Liver (tissue), 3 donors: Measurements from ENCODE around the gene GTF3C5.

Experiments used
- CTCF ChIP-seq: fragments of 150-350 bp; IDR thresholded peaks from 2 replicates; pipeline ENCODE4 v1.5.1; 2017; ENCODE audit warnings: improper control_type of control experiment, low read depth, low read length; ENCODE audit not compliant: missing input control
- EGR1 ChIP-seq, 2 donors: IDR thresholded peaks; 2 replicates each; pipeline ENCODE4 v1.6.1; 2016 to 2018; ENCODE audit warnings: antibody characterized with exemption in 2 of 2, low read depth in 2 of 2
- GABPA ChIP-seq, 2 donors: IDR thresholded peaks in 1 of 2; conservative IDR thresholded peaks in 1 of 2; 2 replicates each; pipeline ENCODE4 v1.6.1; 2016; ENCODE audit warnings: antibody characterized with exemption in 2 of 2, mild to moderate bottlenecking in 1 of 2, moderate library complexity in 1 of 2
- JUND ChIP-seq, 2 donors: IDR thresholded peaks; 2 replicates each; pipeline ENCODE4 v1.6.1; 2016; ENCODE audit warnings: antibody characterized with exemption in 2 of 2
- MAX ChIP-seq: IDR thresholded peaks from 2 replicates; pipeline ENCODE4 v1.6.1; 2016; ENCODE audit warnings: antibody characterized with exemption
- RAD21 ChIP-seq, 2 donors: IDR thresholded peaks; 2 replicates each; pipeline ENCODE4 v1.6.1; 2016; ENCODE audit warnings: antibody characterized with exemption in 2 of 2, mild to moderate bottlenecking in 2 of 2
- REST ChIP-seq: IDR thresholded peaks from 2 replicates; pipeline ENCODE4 v1.6.1; 2016; ENCODE audit warnings: antibody characterized with exemption, mild to moderate bottlenecking
- RXRA ChIP-seq, 2 donors: IDR thresholded peaks; 2 replicates each; pipeline ENCODE4 v1.6.1; 2017 to 2018; ENCODE audit warnings: antibody characterized with exemption in 2 of 2, mild to moderate bottlenecking in 1 of 2
- TAF1 ChIP-seq: conservative IDR thresholded peaks from 2 replicates; pipeline ENCODE4 v1.6.1; 2016; ENCODE audit warnings: antibody characterized with exemption, mild to moderate bottlenecking
- donor health status: healthy.
- donor health status: healthy.

GRCh38 chr9:133037775-133038515, 7.1 kb downstream of the GTF3C5 start:
- TF ChIP-seq CTCF (no peak), EGR1 (IDR thresholded peaks at IDR 0.05; ENCODE audit: low read depth in 2 of 2) (no peak), TAF1 (no peak), REST (no peak), RXRA (IDR thresholded peaks at IDR 0.05) (no peak), RAD21 (IDR thresholded peaks at IDR 0.05) (no peak), MAX (no peak), GABPA (IDR thresholded peaks at IDR 0.05 in 1 of 2, conservative IDR thresholded peaks at IDR 0.05 in 1 of 2) (no peak), JUND (IDR thresholded peaks at IDR 0.05) (no peak)
